ENCODE measurements around the gene PCNX1. TPM values are rescaled to one million over a fixed set of nuclear protein-coding genes. Genes with fewer than 3 reads are reported as not detected.

The PCNX1 gene
- total and polyA plus RNA-seq, 9 of the 15 experiments (the other 6 are each of a cell fraction or from before 2014, with no cell fraction given), result 0.30 to 4.5 (median 2.3) TPM

DNA sequence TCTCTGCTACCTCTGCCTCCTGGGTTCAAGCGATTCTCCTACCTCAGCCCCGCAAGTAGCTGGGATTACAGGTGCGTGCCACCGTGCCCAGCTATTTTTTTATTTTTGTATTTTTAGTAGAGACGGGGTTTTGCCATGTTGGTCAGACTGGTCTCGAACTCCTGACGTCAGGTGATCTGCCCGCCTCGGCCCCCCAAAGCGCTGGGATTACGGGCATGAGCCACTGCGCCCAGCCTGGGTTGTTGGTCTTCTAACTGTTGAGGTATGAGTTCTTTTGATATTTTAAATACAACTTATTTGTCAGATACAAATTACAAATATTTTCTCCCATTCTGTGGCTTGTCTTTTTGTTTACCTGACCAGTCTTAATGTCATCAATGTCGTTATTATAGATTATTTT is 95.9 kb downstream of the PCNX1 start:
- TF ChIP-seq TBP (optimal IDR thresholded peaks at IDR 0.05; ENCODE audit: low read depth, low read length), result no peak
- TF ChIP-seq ZNF175 (CRISPR knock-in tag; IDR thresholded peaks at IDR 0.05; ENCODE audit: low read depth), result no peak
- no peak for TF ChIP-seq POLR2AphosphoS5 (IDR thresholded peaks at IDR 0.05; ENCODE audit: control insufficient read depth, insufficient read depth, low read depth, low read length)
- TF ChIP-seq KDM1A (IDR thresholded peaks at IDR 0.05), result no peak
- TF ChIP-seq TEAD4 (IDR thresholded peaks at IDR 0.05; ENCODE audit: low read length), result no peak
- no peak for TF ChIP-seq TEAD4 (CRISPR knock-in tag; IDR thresholded peaks at IDR 0.05; ENCODE audit: borderline replicate concordance)
- no peak for TF ChIP-seq ZC3H4 (CRISPR knock-in tag; IDR thresholded peaks at IDR 0.05; ENCODE audit: borderline replicate concordance)
- no peak for TF ChIP-seq ZNF431 (CRISPR knock-in tag; IDR thresholded peaks at IDR 0.05)
- TF ChIP-seq, protein P1, sequence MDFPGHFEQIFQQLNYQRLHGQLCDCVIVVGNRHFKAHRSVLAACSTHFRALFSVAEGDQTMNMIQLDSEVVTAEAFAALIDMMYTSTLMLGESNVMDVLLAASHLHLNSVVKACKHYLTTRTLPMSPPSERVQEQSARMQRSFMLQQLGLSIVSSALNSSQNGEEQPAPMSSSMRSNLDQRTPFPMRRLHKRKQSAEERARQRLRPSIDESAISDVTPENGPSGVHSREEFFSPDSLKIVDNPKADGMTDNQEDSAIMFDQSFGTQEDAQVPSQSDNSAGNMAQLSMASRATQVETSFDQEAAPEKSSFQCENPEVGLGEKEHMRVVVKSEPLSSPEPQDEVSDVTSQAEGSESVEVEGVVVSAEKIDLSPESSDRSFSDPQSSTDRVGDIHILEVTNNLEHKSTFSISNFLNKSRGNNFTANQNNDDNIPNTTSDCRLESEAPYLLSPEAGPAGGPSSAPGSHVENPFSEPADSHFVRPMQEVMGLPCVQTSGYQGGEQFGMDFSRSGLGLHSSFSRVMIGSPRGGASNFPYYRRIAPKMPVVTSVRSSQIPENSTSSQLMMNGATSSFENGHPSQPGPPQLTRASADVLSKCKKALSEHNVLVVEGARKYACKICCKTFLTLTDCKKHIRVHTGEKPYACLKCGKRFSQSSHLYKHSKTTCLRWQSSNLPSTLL (IDR thresholded peaks at IDR 0.05), result no peak
- TF ChIP-seq SREBF2 (CRISPR knock-in tag; IDR thresholded peaks at IDR 0.05), result no peak
- no peak for TF ChIP-seq CCAR2 (IDR thresholded peaks at IDR 0.05; ENCODE audit: low read depth, low read length)
- no peak for TF ChIP-seq TAF15 (IDR thresholded peaks at IDR 0.05; ENCODE audit: low read depth, low read length)
- no peak for TF ChIP-seq ZNF408 (CRISPR knock-in tag; IDR thresholded peaks at IDR 0.05; ENCODE audit: low read depth)
- TF ChIP-seq ZC3H11A (IDR thresholded peaks at IDR 0.05; ENCODE audit: low read depth, low read length), result no peak
- TF ChIP-seq, protein P2, sequence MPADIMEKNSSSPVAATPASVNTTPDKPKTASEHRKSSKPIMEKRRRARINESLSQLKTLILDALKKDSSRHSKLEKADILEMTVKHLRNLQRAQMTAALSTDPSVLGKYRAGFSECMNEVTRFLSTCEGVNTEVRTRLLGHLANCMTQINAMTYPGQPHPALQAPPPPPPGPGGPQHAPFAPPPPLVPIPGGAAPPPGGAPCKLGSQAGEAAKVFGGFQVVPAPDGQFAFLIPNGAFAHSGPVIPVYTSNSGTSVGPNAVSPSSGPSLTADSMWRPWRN (IDR thresholded peaks at IDR 0.05; ENCODE audit: low read depth), result no peak
- TF ChIP-seq, protein P3, sequence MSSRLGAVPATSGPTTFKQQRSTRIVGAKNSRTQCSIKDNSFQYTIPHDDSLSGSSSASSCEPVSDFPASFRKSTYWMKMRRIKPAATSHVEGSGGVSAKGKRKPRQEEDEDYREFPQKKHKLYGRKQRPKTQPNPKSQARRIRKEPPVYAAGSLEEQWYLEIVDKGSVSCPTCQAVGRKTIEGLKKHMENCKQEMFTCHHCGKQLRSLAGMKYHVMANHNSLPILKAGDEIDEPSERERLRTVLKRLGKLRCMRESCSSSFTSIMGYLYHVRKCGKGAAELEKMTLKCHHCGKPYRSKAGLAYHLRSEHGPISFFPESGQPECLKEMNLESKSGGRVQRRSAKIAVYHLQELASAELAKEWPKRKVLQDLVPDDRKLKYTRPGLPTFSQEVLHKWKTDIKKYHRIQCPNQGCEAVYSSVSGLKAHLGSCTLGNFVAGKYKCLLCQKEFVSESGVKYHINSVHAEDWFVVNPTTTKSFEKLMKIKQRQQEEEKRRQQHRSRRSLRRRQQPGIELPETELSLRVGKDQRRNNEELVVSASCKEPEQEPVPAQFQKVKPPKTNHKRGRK (tag; IDR thresholded peaks at IDR 0.05), result no peak
- TF ChIP-seq, protein P4, sequence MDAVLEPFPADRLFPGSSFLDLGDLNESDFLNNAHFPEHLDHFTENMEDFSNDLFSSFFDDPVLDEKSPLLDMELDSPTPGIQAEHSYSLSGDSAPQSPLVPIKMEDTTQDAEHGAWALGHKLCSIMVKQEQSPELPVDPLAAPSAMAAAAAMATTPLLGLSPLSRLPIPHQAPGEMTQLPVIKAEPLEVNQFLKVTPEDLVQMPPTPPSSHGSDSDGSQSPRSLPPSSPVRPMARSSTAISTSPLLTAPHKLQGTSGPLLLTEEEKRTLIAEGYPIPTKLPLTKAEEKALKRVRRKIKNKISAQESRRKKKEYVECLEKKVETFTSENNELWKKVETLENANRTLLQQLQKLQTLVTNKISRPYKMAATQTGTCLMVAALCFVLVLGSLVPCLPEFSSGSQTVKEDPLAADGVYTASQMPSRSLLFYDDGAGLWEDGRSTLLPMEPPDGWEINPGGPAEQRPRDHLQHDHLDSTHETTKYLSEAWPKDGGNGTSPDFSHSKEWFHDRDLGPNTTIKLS (IDR thresholded peaks at IDR 0.05; ENCODE audit: borderline replicate concordance, low read depth), result no peak
- TF ChIP-seq, protein P5, sequence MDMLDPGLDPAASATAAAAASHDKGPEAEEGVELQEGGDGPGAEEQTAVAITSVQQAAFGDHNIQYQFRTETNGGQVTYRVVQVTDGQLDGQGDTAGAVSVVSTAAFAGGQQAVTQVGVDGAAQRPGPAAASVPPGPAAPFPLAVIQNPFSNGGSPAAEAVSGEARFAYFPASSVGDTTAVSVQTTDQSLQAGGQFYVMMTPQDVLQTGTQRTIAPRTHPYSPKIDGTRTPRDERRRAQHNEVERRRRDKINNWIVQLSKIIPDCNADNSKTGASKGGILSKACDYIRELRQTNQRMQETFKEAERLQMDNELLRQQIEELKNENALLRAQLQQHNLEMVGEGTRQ (CRISPR knock-in tag; IDR thresholded peaks at IDR 0.05), result no peak
- Histone ChIP-seq H3K27ac (ENCODE audit: extremely low read depth, low read depth, low read length) (no peak overlapping the region), H3K9me3 (replicated peaks; ENCODE audit: control insufficient read depth, insufficient read depth, low read depth, low read length) (no peaks in the 10 kb centered on the region), H3K36me3 (ENCODE audit: control insufficient read depth, insufficient read depth, low read length) (no peaks in the 10 kb centered on the region), H3K9ac (ENCODE audit: insufficient read depth in 1 of 2, low read depth in 2 of 2, low read length in 2 of 2) (no peak overlapping the region), H3K4me3 (no peak overlapping the region), H3K4me2 (ENCODE audit: insufficient read depth, low read length) (no peak overlapping the region), H3K27me3 (ENCODE audit: control insufficient read depth in 2 of 2, insufficient read depth in 2 of 2, low read length in 2 of 2) (no peaks in the 10 kb centered on the region), H3K9me1 (ENCODE audit: control insufficient read depth, insufficient read depth, low read length) (no peaks in the 10 kb centered on the region), H4K20me1 (replicated peaks; ENCODE audit: control insufficient read depth, insufficient read depth, low read length) (no peaks in the 10 kb centered on the region), H2AFZ (ENCODE audit: low read depth, low read length) (no peak overlapping the region), H3K79me2 (ENCODE audit: control insufficient read depth, insufficient read depth, low read length) (no peaks in the 10 kb centered on the region), H3K4me1 (replicated peaks in 1 of 2; ENCODE audit: control insufficient read depth in 2 of 2, insufficient read depth in 2 of 2, low read length in 2 of 2) (no peaks in the 10 kb centered on the region)
- no TSS peak for BruUV-seq (replicated peaks)
- POLR2A ChIA-PET, result no interaction called here
- DNase-seq (ENCODE audit: extremely low read depth in 1 of 4, low spot score in 3 of 4) (no peak), FAIRE-seq (no peak), ATAC-seq (no peak)
- intact Hi-C loops (cut with micrococcal nuclease) (no loop called here), in situ Hi-C loops (cut with MboI) (no loop called here)
- CTCF ChIA-PET (ENCODE audit: low intra/inter-chr PET ratio), result no interaction called here
- 67% methylated on average over 10 of the region's 13 CpGs for WGBS (ENCODE audit: insufficient coverage, low coverage, missing lambda C conversion rate)
